Fibroblast of pulmonary artery (primary cell): ENCODE results near the gene CCDC86.

Experiments
- DNase-seq: peaks from one replicate; pipeline ENCODE4 v3.0.0-alpha.2; 2010; ENCODE audit warnings: low read depth
- H3K4me3 ChIP-seq: replicated peaks from 2 replicates; pipeline ENCODE4 v1.5.1; 2011; ENCODE audit warnings: low read depth, mild to moderate bottlenecking, control low read depth, low read length, moderate library complexity
- TF ChIP-seq, protein P1 (sequence below): IDR thresholded peaks from 2 replicates; pipeline ENCODE4 v1.5.1; 2011; ENCODE audit warnings: mild to moderate bottlenecking, control low read depth, low read length, inconsistent platforms; ENCODE audit errors: missing control alignments

CCDC86 gene

DNA sequence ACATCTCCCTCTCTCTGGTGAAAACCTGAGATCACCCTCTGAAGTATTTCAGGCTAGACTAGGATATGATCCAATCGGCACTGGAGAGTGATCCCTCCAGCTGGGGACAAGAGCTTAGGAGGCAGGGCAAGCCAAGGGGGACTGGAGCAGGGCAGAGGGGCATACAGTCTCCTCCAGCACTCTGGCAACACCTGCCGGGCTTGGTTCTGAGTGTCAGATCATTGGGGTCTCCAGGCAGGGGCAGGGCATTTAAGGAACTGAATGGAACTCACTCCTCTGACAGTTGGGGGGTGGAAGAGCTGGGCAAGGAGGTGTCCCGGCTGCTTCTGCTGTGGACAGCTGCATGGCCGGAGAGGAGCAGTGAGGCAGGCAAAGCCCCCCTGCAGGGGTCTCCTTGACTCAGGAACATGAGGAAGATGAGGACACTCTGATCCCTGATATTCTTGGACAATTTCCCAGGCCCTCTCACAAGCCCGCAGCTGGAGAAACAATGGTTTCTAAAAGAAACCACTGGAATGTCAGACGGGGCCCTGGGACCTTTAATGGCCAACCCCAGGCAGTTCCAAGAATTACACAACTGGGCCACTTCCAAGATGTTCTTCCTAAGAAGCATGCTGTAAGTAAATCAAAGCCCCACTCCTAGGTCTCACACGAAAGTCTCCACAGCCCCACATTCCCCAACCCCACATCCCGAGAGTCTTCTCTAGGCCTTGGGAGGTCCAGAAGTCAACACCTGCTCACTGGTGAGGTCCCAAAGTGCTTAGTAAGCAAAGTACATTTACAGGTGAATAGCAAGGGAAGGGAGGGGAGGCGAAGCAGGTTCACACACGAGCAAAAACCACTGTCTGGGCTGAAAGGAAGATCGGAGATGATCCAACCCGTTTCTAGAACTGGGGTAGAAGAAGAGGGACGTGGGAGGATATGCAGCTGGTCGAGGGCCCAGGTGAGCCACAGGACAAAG is 1.2 kb upstream of the CCDC86 start:
- DNase-seq = peak; percentile 94
- H3K4me3 ChIP-seq = no peak overlapping the region
- TF ChIP-seq, protein P1, sequence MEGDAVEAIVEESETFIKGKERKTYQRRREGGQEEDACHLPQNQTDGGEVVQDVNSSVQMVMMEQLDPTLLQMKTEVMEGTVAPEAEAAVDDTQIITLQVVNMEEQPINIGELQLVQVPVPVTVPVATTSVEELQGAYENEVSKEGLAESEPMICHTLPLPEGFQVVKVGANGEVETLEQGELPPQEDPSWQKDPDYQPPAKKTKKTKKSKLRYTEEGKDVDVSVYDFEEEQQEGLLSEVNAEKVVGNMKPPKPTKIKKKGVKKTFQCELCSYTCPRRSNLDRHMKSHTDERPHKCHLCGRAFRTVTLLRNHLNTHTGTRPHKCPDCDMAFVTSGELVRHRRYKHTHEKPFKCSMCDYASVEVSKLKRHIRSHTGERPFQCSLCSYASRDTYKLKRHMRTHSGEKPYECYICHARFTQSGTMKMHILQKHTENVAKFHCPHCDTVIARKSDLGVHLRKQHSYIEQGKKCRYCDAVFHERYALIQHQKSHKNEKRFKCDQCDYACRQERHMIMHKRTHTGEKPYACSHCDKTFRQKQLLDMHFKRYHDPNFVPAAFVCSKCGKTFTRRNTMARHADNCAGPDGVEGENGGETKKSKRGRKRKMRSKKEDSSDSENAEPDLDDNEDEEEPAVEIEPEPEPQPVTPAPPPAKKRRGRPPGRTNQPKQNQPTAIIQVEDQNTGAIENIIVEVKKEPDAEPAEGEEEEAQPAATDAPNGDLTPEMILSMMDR = no peak

DNA sequence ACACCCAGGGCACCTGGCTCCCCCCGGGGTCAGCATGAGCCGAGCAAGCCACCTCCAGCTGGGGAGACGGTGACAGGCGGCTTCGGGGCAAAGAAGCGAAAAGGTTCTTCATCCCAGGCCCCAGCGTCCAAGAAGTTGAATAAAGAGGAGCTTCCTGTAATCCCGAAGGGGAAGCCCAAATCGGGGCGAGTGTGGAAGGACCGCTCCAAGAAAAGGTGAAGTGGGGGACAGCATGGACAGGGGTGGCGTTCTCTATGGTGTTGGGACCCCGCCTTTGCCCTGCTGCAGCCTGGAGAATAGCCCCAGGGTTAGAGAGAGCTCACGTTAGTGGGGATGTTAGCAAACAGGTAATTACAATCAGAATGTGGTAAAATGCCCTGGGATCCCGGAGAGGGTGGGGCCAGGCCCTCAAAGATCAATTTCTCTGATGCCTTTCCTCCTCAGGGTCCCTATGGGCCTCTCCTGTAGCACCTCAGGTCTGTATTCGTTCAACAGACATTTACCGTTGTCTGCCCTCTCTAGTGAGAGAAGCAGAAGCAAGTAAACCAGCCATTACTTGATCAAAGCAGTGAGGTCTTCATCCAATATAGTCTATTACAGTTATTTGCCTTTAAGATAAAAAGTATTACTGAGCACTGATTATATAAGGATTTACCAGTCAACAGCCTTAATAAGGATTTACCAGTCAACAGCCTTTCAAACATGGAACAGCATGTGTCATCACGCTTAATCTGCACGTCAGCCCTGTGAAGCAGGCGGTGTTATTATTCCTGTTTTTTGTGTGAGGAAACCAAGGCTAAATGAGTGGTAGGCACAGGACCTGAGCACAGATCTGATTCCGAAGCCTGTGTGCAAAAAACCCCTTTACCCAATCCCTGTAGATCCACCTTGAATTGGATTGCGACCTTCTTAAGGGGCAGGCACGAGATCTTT is 1.0 kb downstream of the CCDC86 start:
- TF ChIP-seq, protein P1 = no peak
- no peak for DNase-seq
- H3K4me3 ChIP-seq = peak overlapping the region; percentile 95

DNA sequence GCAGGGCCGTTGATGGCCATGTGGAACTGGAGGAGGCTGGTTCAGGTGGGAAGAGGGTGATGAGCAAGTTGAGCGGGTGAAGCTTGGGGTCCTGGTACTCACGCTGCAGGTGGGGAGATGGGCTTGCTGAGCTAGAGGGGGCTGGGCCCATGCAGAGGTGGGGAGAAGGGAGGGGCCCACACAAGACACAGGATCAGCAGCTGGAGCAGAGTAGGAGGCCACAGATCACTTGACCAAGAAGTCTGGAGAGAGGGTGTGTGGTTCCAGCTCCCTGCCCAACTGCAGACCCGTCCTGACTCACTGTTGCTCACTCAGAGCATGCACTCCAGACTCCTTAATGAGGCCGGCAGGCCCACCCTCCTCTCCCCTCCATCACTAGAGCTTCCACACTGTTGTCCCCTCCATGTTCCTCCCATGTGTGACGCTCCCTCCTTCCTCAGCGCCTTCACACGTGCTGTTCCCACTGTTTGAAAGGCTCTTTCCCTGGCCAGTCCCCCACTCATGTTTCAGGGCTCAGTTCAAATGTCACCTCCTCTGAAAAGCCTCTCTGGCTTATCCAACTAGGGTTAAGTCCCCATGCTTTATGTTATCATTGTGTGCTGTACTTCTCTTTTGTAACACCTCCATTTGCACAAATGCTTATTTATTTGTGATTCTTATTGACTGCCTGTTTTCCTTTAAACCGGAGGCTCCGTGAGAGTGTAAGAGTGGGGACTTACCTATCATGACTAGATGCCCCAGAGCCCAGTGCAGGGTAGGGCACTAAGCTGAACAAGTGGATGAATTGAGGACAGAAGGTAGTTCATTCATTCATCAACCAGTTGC is 2.3 kb downstream of the CCDC86 start:
- TF ChIP-seq, protein P1 = no peak
- no peak for DNase-seq
- H3K4me3 ChIP-seq = peak overlapping the region; percentile 95

DNA sequence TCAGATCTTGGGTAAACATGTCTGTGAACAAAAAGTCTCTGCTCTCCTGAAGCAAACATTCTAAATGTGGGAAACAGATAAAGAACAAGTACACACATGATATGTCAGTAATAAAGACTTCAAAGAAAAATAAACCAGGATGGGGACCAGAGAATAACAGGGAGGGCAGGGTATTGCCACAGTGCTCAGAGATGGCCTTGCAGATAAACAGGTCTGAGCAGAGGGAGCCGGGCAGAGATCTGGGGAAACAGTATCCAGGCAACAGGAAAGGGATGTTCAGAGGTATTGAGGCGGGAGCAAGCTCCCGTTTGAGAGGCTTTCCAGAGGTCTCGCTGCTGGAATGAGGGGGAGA is 2.9 kb downstream of the CCDC86 start:
- no peak for DNase-seq
- peak overlapping the region; percentile 95 for H3K4me3 ChIP-seq
- TF ChIP-seq, protein P1 = no peak

DNA sequence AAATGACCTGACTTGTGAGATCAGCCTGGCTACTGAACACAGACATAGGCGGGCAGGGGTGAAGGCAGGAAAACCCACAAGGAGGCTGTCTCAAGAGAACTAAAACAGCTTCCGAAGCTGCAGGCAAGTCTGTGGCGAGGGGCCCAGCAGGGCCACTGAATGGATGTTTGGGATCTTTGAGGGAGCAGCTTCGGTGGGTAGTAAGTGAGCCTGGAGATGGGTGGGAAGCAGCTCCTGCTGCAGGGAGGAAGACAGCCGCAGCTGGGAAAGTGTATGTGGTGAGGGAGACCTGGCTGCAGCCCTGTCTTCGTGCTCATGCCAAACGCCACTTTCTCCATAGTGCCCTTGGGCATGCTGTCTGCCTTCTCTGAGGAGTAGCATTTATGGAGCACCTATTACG is 3.4 kb downstream of the CCDC86 start:
- H3K4me3 ChIP-seq = no peak overlapping the region
- no peak for DNase-seq
- TF ChIP-seq, protein P1 = no peak

DNA sequence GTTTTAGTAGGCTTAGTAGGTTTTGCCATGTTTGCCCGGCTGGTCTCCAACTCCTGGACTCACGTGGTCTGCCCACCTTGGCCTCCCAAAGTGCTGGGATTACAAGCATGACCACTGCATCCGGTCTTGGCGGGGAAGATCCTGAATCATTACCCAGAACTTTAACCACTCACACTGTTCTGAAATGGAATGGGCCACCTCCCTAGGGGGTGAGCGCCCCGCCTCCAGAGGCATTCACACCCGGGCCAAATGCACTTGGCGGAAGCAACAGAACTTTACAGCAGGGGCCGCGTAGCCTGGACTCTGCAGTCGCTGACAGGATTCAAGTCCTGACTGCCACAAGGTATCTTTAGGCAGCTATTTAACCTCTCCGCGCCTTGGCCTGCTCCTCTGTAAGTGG is 5.4 kb downstream of the CCDC86 start:
- no peak overlapping the region for H3K4me3 ChIP-seq
- TF ChIP-seq, protein P1 = no peak

More for the DNA sequence above, 5.4 kb downstream of the CCDC86 start:
- no peak for DNase-seq
